Erythroblast (primary cell): ENCODE measurements around the gene COMMD9.

Experiments used
- DNase-seq, 2 experiments: peaks; one replicate each; lab custom pipeline; 2025; lab: John Stamatoyannopoulos, UW
- GATA1 ChIP-seq: IDR thresholded peaks from 2 replicates; pipeline ENCODE4 v1.6.1; 2011; ENCODE audit warnings: low read depth, mild to moderate bottlenecking, control low read depth, low read length, moderate library complexity
- POLR2A ChIP-seq: IDR thresholded peaks from 2 replicates; pipeline ENCODE4 v1.6.1; 2011; ENCODE audit warnings: mild to moderate bottlenecking, low read length

COMMD9 gene

GRCh38 chr11:36311926-36312595 lies 22.8 kb upstream of the COMMD9 start:
- no peak for DNase-seq
- TF ChIP-seq POLR2A (no peak), GATA1 (no peak)

- no peak for TF ChIP-seq POLR2A
- TF ChIP-seq GATA1 = no peak
- DNase-seq = peak; percentile 2 to 4
Observed at GRCh38 chr11:36309779-36310178, 20.6 kb upstream of the COMMD9 start.

GRCh38 chr11:36308577-36308976 lies 19.4 kb upstream of the COMMD9 start:
- no peak for DNase-seq
- TF ChIP-seq POLR2A (no peak), GATA1 (no peak)

- TF ChIP-seq GATA1 (no peak), POLR2A (no peak)
- peak; percentile 9 to 17 for DNase-seq
Observed at GRCh38 chr11:36306888-36307287, 17.7 kb upstream of the COMMD9 start.

- no peak for DNase-seq
- no peak for TF ChIP-seq GATA1
- no peak for TF ChIP-seq POLR2A
Observed at GRCh38 chr11:36305047-36305446, 15.8 kb upstream of the COMMD9 start.

GRCh38 chr11:36304351-36304750 lies 15.1 kb upstream of the COMMD9 start:
- TF ChIP-seq GATA1 (no peak), POLR2A (no peak)
- no peak for DNase-seq

GRCh38 chr11:36300650-36301049 lies 11.4 kb upstream of the COMMD9 start:
- no peak for TF ChIP-seq GATA1
- no peak for TF ChIP-seq POLR2A
- DNase-seq = no peak

- no peak for DNase-seq
- no peak for TF ChIP-seq POLR2A
- TF ChIP-seq GATA1 = no peak
Observed at GRCh38 chr11:36296884-36297543, 7.8 kb upstream of the COMMD9 start.

GRCh38 chr11:36295926-36296325 lies 6.7 kb upstream of the COMMD9 start, which contains the start of gene PRR5L:
Gene PRR5L, plus strand, starts transcription at chr11:36296288. Its CDS starts 104,834 bp downstream, at chr11:36401122.
- no peak for DNase-seq
- TF ChIP-seq GATA1 = no peak
- no peak for TF ChIP-seq POLR2A

- peak; percentile 26 to 50 for DNase-seq
- TF ChIP-seq GATA1 = no peak
- no peak for TF ChIP-seq POLR2A
Observed at GRCh38 chr11:36292311-36292722, 3.1 kb upstream of the COMMD9 start.

- DNase-seq = peak; percentile 56 to 68
- TF ChIP-seq GATA1 (no peak), POLR2A (no peak)
Observed at GRCh38 chr11:36288442-36289225, 590 bp downstream of the COMMD9 start.

- DNase-seq = no peak
- no peak for TF ChIP-seq POLR2A
- no peak for TF ChIP-seq GATA1
Observed at GRCh38 chr11:36282926-36283325, 6.3 kb downstream of the COMMD9 start.

GRCh38 chr11:36281850-36282249 lies 7.4 kb downstream of the COMMD9 start:
- no peak for TF ChIP-seq GATA1
- DNase-seq = no peak

GRCh38 chr11:36280531-36280930 lies 8.7 kb downstream of the COMMD9 start:
- no peak for TF ChIP-seq POLR2A
- no peak for TF ChIP-seq GATA1
- no peak for DNase-seq
